GM18505 (cell line): ENCODE results near the gene MIB1.

Experiments
- ATAC-seq: cut with Tn5 transposase; IDR thresholded peaks from one replicate; pipeline ENCODE4 v1.9.1; 2021; ENCODE audit not compliant: unreplicated experiment
- POLR2A ChIP-seq: IDR thresholded peaks from 4 replicates; pipeline ENCODE4 v1.6.1; 2011; ENCODE audit warnings: borderline replicate concordance; ENCODE audit not compliant: insufficient read depth, insufficient read length; ENCODE audit errors: extremely low read depth

The MIB1 gene

GRCh38 chr18:21900605-21901352, 160.2 kb downstream of the MIB1 start:
- no peak for TF ChIP-seq POLR2A
- ATAC-seq, result no peak

- TF ChIP-seq POLR2A, result no peak
- no peak for ATAC-seq
Observed at GRCh38 chr18:21901423-21901945, 160.9 kb downstream of the MIB1 start.

DNA sequence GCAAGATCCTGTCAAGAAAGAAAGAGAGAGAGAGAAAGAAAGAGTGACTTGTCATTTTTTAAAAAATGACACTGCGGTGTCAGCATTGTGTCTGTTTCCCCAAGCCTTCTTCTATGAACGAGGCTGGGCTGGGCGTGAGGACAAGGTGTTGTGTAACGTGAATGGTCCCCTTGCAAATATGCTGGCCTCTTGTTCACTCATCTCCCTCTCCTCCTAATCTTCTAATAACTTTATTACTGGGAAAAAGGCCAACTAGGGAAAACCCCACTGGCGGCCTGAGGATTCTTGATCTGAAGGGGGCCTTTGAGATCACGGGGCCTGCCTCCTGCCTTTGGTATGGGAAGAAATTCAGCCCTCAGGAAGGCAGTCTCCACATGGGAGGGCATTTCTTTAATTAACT, 163.1 kb downstream of the MIB1 start:
- ATAC-seq, result no peak
- TF ChIP-seq POLR2A, result no peak

- no peak for ATAC-seq
- no peak for TF ChIP-seq POLR2A
Observed at GRCh38 chr18:21904856-21905255, 164.3 kb downstream of the MIB1 start.

GRCh38 chr18:21907451-21907850, 166.9 kb downstream of the MIB1 start:
- TF ChIP-seq POLR2A, result no peak
- no peak for ATAC-seq

DNA sequence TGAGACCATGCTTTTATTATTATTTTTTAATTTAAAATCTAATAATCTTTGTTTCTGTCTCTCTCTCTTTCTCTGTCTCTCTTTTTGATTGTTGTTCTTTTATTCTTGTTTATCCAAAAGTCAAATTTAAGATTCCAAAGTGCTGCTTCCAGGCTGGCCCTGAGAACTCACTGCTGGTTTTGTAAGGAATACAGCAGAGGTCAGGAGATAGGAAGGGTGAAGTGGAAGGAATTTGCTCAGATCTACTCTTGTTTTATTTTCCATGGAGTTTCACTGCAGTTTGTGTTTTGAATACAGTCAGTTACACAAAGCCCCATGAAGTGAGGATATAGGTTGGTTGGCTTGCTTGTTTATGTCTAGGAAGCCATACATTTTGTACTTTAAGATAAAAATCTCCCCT, 168.1 kb downstream of the MIB1 start:
- no peak for TF ChIP-seq POLR2A
- no peak for ATAC-seq

DNA sequence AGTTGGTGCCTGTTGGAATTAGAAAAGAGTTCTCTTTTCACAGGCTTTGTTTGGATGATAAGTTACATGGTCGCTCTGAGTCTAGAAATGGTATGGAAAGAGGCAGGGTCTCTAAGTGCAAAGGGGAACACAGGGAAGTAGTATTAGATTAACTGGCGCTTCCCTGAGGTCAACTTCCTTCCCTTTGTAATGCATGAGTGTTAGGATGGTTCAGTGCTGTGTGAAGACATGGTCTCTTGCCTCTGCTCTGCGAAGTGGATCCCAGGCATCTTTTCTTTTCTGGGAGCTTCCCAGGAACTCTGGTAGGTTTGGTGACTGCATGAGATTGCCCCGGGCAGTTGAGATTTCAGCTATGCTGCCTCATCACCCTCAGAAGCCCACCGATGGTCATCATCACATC, 170.3 kb downstream of the MIB1 start:
- no peak for TF ChIP-seq POLR2A
- ATAC-seq, result no peak

GRCh38 chr18:21911551-21911950, 171.0 kb downstream of the MIB1 start:
- TF ChIP-seq POLR2A, result no peak
- ATAC-seq, result no peak

- no peak for TF ChIP-seq POLR2A
- ATAC-seq, result no peak
Observed at GRCh38 chr18:21912339-21913239, 172.0 kb downstream of the MIB1 start.

DNA sequence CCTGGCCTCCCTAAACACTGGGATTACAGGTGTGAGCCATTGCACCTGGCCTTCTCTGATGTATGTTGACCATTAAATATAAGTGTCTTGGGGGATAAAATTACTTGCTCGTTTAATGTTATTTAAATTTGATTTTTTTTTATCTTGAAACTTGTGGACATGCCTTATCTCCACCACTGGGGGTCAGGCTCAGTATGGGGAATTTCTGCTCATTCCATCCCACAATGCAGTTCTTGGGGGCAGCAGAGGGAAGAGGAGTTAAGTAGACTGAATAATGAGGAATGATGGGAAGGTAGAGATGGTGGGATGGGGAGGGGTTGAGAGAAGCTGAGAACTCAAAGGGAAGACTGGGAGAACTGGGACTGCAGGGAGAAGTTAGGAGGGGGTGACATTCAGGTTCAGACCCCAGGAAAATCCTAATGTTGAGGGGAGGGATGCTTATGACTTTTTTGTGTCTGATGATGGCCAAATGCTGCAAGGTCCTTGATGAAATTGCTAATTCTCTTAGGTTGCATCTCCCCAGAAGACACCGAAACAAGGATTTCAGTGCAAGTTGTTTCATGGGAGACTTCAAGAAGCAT, 174.2 kb downstream of the MIB1 start:
- ATAC-seq, result no peak
- no peak for TF ChIP-seq POLR2A

DNA sequence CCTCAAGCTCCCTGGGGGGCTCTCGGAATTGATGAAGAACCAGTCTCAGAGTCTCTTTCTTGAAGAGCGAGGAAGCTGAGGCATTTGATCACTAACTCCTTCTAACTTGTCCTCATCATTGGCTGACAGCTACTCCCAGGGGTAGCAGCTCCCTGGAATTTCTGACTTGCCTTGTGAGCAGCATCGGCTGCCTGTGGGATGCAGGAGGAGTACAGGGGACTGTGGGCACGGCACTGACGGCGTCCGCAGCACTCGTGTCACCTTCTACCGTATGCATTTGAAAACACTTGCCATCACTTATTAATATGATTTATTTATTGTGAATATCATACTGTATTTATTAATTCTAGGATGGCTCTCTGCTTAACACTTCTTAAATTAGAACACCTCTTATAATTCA, 175.0 kb downstream of the MIB1 start:
- no peak for ATAC-seq
- no peak for TF ChIP-seq POLR2A

DNA sequence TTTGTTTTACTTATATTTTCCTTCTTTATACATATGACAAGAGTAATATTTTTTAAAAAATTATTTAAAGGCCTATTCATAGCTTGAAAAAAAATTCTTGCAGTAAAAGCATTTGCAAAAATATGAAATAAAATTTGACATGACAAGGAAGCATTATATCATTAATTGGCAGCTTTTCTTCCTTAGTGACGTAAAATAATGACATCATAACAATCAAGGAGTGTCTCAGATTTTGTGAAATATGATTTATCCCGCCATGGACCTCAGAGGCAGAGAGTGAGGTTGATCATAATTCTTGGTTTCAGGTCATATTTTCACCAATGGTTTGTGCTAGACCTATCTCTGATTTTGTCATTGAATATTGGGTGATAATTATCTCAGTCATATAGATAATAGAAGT, 176.0 kb downstream of the MIB1 start:
- TF ChIP-seq POLR2A, result no peak
- ATAC-seq, result no peak

- no peak for ATAC-seq
Observed at GRCh38 chr18:21918693-21919092, 178.1 kb downstream of the MIB1 start.

More at GRCh38 chr18:21918693-21919092, 178.1 kb downstream of the MIB1 start:
- no peak for TF ChIP-seq POLR2A
